ENCODE data around the gene MYBPH.

Gene MYBPH

GRCh38 chr1:203213126-203213525 lies 37.5 kb upstream of the MYBPH start:
- Histone ChIP-seq H3K79me2 (ENCODE audit: insufficient read depth, low read length) (no peaks in the 10 kb centered on the region), H3K9me3 (ENCODE audit: insufficient read depth, low read length, severe bottlenecking) (no peaks in the 10 kb centered on the region), H3K27me3 (ENCODE audit: insufficient read depth, low read length, poor library complexity) (no peaks in the 10 kb centered on the region), H3K9ac (ENCODE audit: low read depth, low read length) (no peak overlapping the region), H2AFZ (ENCODE audit: low read depth, low read length) (no peak overlapping the region), H3K27ac (ENCODE audit: low read length) (no peak overlapping the region), H3K4me3 (ENCODE audit: low read depth in 1 of 2, low read length in 2 of 2) (no peak overlapping the region), H3K4me1 (ENCODE audit: insufficient read depth, low read length) (peaks cover 14% of the 10 kb centered on the region), H4K20me1 (ENCODE audit: insufficient read depth, low read length) (peaks cover 7% of the 10 kb centered on the region; the same call in 1 of the 2 replicates), H3K4me2 (ENCODE audit: insufficient read depth, low read length) (no peak overlapping the region), H3K36me3 (ENCODE audit: insufficient read depth, low read length) (no peaks in the 10 kb centered on the region)
- ATAC-seq (ENCODE audit: insufficient read depth, low read depth) = no peak
- no peak for TF ChIP-seq EZH2 (IDR thresholded peaks at IDR 0.05; ENCODE audit: borderline replicate concordance, low read depth, low read length, severe bottlenecking)
- no peak for TF ChIP-seq CTCF (IDR thresholded peaks at IDR 0.05; ENCODE audit: borderline replicate concordance, extremely low read depth, low read length, poor library complexity, severe bottlenecking)
- no peak for DNase-seq

DNA sequence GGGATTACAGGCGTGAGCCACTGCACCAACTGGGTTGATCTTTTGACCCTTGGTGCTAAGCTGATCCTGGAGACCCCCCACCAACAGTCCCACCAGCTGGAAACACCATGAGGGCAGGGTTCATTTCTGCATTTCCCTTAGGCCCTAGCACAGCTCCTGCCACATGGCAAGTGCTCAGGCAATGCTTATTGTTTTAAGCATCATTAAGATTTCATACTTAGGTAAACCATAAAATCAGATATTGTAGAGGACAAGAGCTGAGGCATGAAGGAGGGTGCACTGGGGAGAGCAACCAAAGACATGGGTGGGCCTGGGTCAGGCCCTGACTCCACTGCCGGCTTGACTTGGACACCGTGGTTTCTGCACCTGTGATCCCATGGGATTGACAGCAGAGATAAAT lies 36.2 kb upstream of the MYBPH start:
- Histone ChIP-seq H3K79me2 (ENCODE audit: insufficient read depth, low read length) (no peaks in the 10 kb centered on the region), H3K9ac (ENCODE audit: low read depth, low read length) (no peak overlapping the region), H3K4me3 (ENCODE audit: low read depth in 1 of 2, low read length in 2 of 2) (no peak overlapping the region), H3K9me3 (ENCODE audit: insufficient read depth, low read length, severe bottlenecking) (no peaks in the 10 kb centered on the region), H4K20me1 (ENCODE audit: insufficient read depth, low read length) (peaks cover 3% of the 10 kb centered on the region; the same call in 1 of the 2 replicates), H3K4me2 (ENCODE audit: insufficient read depth, low read length) (no peak overlapping the region), H2AFZ (ENCODE audit: low read depth, low read length) (no peak overlapping the region), H3K27ac (ENCODE audit: low read length) (no peak overlapping the region), H3K4me1 (ENCODE audit: insufficient read depth, low read length) (peaks cover 14% of the 10 kb centered on the region), H3K27me3 (ENCODE audit: insufficient read depth, low read length, poor library complexity) (no peaks in the 10 kb centered on the region), H3K36me3 (ENCODE audit: insufficient read depth, low read length) (no peaks in the 10 kb centered on the region)
- ATAC-seq (ENCODE audit: insufficient read depth, low read depth) (no peak), DNase-seq (no peak)
- TF ChIP-seq CTCF (IDR thresholded peaks at IDR 0.05; ENCODE audit: borderline replicate concordance, extremely low read depth, low read length, poor library complexity, severe bottlenecking) (no peak), EZH2 (IDR thresholded peaks at IDR 0.05; ENCODE audit: borderline replicate concordance, low read depth, low read length, severe bottlenecking) (no peak)

DNA sequence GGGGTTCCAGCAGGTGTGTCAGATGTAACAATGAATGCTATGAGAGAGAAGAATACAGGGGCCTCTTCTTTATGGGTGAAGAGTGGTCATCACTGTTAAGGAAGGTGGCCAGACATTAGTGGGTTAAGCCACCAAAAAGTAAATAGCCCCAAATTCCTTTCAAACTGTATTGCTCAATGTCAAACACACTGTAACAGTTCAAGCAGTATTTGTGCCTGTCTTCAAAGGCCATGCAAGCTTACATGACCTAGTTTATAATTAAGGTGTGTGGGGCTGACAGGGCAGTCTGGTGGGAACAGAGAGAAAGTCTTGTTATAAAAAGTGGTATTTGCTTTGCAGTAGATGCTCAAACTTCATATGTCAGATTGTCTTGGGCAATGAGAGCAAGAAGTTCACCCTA lies 35.4 kb upstream of the MYBPH start:
- Histone ChIP-seq H3K27ac (ENCODE audit: low read length) (no peak overlapping the region), H3K4me1 (ENCODE audit: insufficient read depth, low read length) (peaks cover 13% of the 10 kb centered on the region), H3K4me2 (ENCODE audit: insufficient read depth, low read length) (no peak overlapping the region), H3K79me2 (ENCODE audit: insufficient read depth, low read length) (no peaks in the 10 kb centered on the region), H4K20me1 (ENCODE audit: insufficient read depth, low read length) (no peaks in the 10 kb centered on the region), H3K36me3 (ENCODE audit: insufficient read depth, low read length) (no peaks in the 10 kb centered on the region), H3K4me3 (ENCODE audit: low read depth in 1 of 2, low read length in 2 of 2) (no peak overlapping the region), H3K9me3 (ENCODE audit: insufficient read depth, low read length, severe bottlenecking) (no peaks in the 10 kb centered on the region), H3K9ac (ENCODE audit: low read depth, low read length) (no peak overlapping the region), H3K27me3 (ENCODE audit: insufficient read depth, low read length, poor library complexity) (no peaks in the 10 kb centered on the region), H2AFZ (ENCODE audit: low read depth, low read length) (no peak overlapping the region)
- DNase-seq (no peak), ATAC-seq (ENCODE audit: insufficient read depth, low read depth) (no peak)
- no peak for TF ChIP-seq EZH2 (IDR thresholded peaks at IDR 0.05; ENCODE audit: borderline replicate concordance, low read depth, low read length, severe bottlenecking)

DNA sequence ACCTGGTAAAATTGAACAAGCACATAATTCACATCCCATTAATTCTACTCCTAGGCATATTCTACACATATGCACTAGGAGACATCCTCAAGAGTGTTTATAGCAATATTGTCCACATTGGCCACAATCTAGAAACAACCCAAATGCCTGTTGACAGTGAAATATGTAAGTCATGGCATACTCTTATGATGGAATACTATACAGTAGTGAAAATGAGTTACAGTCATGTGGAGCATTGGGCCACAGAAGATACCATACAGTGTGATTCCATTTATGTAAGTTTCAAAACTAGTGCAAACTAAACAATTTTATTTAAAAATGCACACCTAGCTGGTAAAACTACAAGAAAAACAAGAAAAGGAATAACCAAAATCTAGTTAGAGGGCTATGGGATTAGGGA lies 34.7 kb upstream of the MYBPH start:
- no peak for ATAC-seq (ENCODE audit: insufficient read depth, low read depth)
- Histone ChIP-seq H3K4me2 (ENCODE audit: insufficient read depth, low read length) (no peak overlapping the region), H3K9me3 (ENCODE audit: insufficient read depth, low read length, severe bottlenecking) (no peaks in the 10 kb centered on the region), H2AFZ (ENCODE audit: low read depth, low read length) (no peak overlapping the region), H3K79me2 (ENCODE audit: insufficient read depth, low read length) (no peaks in the 10 kb centered on the region), H3K36me3 (ENCODE audit: insufficient read depth, low read length) (no peaks in the 10 kb centered on the region), H3K9ac (ENCODE audit: low read depth, low read length) (no peak overlapping the region), H3K27ac (ENCODE audit: low read length) (no peak overlapping the region), H4K20me1 (ENCODE audit: insufficient read depth, low read length) (no peaks in the 10 kb centered on the region), H3K4me3 (ENCODE audit: low read depth in 1 of 2, low read length in 2 of 2) (no peak overlapping the region), H3K4me1 (ENCODE audit: insufficient read depth, low read length) (peaks cover 7% of the 10 kb centered on the region; the same call in 1 of the 2 replicates), H3K27me3 (ENCODE audit: insufficient read depth, low read length, poor library complexity) (no peaks in the 10 kb centered on the region)
- no peak for DNase-seq
- TF ChIP-seq CTCF (IDR thresholded peaks at IDR 0.05; ENCODE audit: borderline replicate concordance, extremely low read depth, low read length, poor library complexity, severe bottlenecking) = no peak
- TF ChIP-seq EZH2 (IDR thresholded peaks at IDR 0.05; ENCODE audit: borderline replicate concordance, low read depth, low read length, severe bottlenecking) = no peak

All from DND-41 (cell line).